Measurements from ENCODE around the gene BABAM2.

DNA sequence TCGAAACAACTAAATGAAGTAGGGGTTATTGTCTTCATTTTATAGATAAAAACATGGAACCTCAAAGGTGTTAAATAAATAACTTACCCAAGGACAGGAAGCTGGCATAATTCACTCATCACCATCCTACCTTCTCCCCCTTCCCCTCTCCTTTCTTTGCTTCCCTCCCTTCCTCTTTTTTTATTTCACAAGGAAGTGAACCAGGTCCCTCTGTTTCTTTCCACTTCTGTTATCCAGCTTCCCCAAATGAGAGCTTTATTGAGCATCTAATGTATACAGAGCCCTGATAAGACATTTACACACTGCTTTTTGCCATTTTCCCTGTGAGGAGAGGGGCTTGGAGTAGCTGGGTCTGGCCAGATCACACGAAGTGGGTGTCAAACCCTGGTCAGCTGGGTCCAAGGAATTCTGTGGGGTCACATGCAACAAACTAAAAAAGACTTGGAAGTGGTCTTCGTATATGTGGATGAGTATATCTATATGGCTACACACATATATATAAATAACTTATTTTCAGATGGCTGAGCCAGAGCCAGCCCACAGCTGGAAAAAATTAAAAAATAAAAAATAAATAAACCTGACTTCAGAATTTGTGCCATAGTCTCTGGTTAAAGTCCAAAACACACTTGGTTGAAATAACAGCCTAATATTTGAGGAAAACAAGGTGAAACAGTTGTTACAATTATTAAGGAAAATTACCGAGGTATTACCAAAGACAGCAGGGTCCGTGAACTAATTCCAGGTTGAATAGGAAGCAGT, 452.8 kb downstream of the BABAM2 start:
- TF ChIP-seq, protein P1, sequence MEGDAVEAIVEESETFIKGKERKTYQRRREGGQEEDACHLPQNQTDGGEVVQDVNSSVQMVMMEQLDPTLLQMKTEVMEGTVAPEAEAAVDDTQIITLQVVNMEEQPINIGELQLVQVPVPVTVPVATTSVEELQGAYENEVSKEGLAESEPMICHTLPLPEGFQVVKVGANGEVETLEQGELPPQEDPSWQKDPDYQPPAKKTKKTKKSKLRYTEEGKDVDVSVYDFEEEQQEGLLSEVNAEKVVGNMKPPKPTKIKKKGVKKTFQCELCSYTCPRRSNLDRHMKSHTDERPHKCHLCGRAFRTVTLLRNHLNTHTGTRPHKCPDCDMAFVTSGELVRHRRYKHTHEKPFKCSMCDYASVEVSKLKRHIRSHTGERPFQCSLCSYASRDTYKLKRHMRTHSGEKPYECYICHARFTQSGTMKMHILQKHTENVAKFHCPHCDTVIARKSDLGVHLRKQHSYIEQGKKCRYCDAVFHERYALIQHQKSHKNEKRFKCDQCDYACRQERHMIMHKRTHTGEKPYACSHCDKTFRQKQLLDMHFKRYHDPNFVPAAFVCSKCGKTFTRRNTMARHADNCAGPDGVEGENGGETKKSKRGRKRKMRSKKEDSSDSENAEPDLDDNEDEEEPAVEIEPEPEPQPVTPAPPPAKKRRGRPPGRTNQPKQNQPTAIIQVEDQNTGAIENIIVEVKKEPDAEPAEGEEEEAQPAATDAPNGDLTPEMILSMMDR (IDR thresholded peaks at IDR 0.05): no peak
- no peak for TF ChIP-seq POLR2A (IDR thresholded peaks at IDR 0.05)

Measured in thyroid gland (tissue), 4 donors.